Measurements from ENCODE around the gene PON3. TPM values are rescaled to one million over a fixed set of nuclear protein-coding genes. Genes with fewer than 3 reads are reported as not detected.

The PON3 gene
- total RNA-seq, 2 donors from 2014 or later: 3.0 to 3.5 TPM

GRCh38 chr7:95435422-95435780 is 39.2 kb upstream of the PON3 start:
- Histone ChIP-seq H3K4me3 (peak overlapping the region; percentile 70), H3K9me3 (no peaks in the 10 kb centered on the region), H3K4me1 (no peaks in the 10 kb centered on the region), H3K36me3 (no peaks in the 10 kb centered on the region), H3K9ac (ENCODE audit: low read depth in 2 of 2, low read length in 2 of 2) (peak overlapping the region; percentile 85 to 95), H3K27ac (peak overlapping the region; percentile 77), H3K27me3 (no peaks in the 10 kb centered on the region)
- DNase-seq: no peak
- intact Hi-C loops (cut with DNase I): no loop called here
- no peak for TF ChIP-seq CTCF (IDR thresholded peaks at IDR 0.05)

- intact Hi-C loops (cut with DNase I): loop anchor here (5.0 kb wide), 1 partner anchor 37 kb away; the partner anchor contains the start of gene PON3
- peak within 1 kb of the TSS; percentile 77 for H3K27ac ChIP-seq
- DNase-seq: peak; percentile 88
- H3K9me3 ChIP-seq: no peaks in the 10 kb centered on the region
- H3K9ac ChIP-seq (ENCODE audit: low read depth in 2 of 2, low read length in 2 of 2): peak within 1 kb of the TSS; percentile 85 to 95
- H3K36me3 ChIP-seq: no peaks in the 10 kb centered on the region
- no peaks in the 10 kb centered on the region for H3K4me1 ChIP-seq
- peak within 1 kb of the TSS; percentile 70 for H3K4me3 ChIP-seq
- no peaks in the 10 kb centered on the region for H3K27me3 ChIP-seq
- no peak for TF ChIP-seq CTCF (IDR thresholded peaks at IDR 0.05)
Observed at GRCh38 chr7:95434557-95435421, 38.6 kb upstream of the PON3 start, which contains the start of gene PON2. PON2 (minus strand) TSS chr7:95435028; CDS start chr7:95434951, 77 bp downstream.

- intact Hi-C loops (cut with DNase I): loop anchor here (5.0 kb wide), 1 partner anchor 37 kb away; the partner anchor contains the start of gene PON3
- Histone ChIP-seq H3K27me3 (no peaks in the 10 kb centered on the region), H3K9ac (ENCODE audit: low read depth in 2 of 2, low read length in 2 of 2) (peak overlapping the region; percentile 85 to 95), H3K27ac (peak overlapping the region; percentile 77), H3K4me3 (peak overlapping the region; percentile 70), H3K9me3 (no peaks in the 10 kb centered on the region), H3K4me1 (no peaks in the 10 kb centered on the region), H3K36me3 (no peaks in the 10 kb centered on the region)
- DNase-seq: no peak
- no peak for TF ChIP-seq CTCF (IDR thresholded peaks at IDR 0.05)
Observed at GRCh38 chr7:95433952-95434556, 37.9 kb upstream of the PON3 start.

- intact Hi-C loops (cut with DNase I): loop anchor here (5.0 kb wide), 1 partner anchor 36 kb away; the partner anchor contains the start of gene PON3
- Histone ChIP-seq H3K4me1 (no peaks in the 10 kb centered on the region), H3K36me3 (no peaks in the 10 kb centered on the region), H3K4me3 (no peak overlapping the region), H3K27me3 (no peaks in the 10 kb centered on the region), H3K9ac (ENCODE audit: low read depth in 2 of 2, low read length in 2 of 2) (no peak overlapping the region), H3K9me3 (no peaks in the 10 kb centered on the region), H3K27ac (no peak overlapping the region)
- no peak for TF ChIP-seq CTCF (IDR thresholded peaks at IDR 0.05)
- DNase-seq: no peak
Observed at GRCh38 chr7:95433129-95433528, 37.0 kb upstream of the PON3 start.

- TF ChIP-seq CTCF (IDR thresholded peaks at IDR 0.05): no peak
- Histone ChIP-seq H3K9me3 (no peaks in the 10 kb centered on the region), H3K27me3 (no peaks in the 10 kb centered on the region), H3K4me1 (no peaks in the 10 kb centered on the region), H3K4me3 (no peak overlapping the region), H3K27ac (no peak overlapping the region), H3K9ac (ENCODE audit: low read depth in 2 of 2, low read length in 2 of 2) (peak overlapping the region in 1 of 2 donors; percentile 26), H3K36me3 (no peaks in the 10 kb centered on the region)
- intact Hi-C loops (cut with DNase I): loop anchor here (5.0 kb wide), 1 partner anchor 35 kb away; the partner anchor contains the start of gene PON3
- DNase-seq: no peak
Observed at GRCh38 chr7:95432606-95433005, 36.4 kb upstream of the PON3 start.

Data from colonic mucosa (tissue), 4 donors.